Loucy (cell line): ENCODE data around the gene RDM1.

Experiments
- H2AFZ ChIP-seq: fragments of 200-600 bp; sonication (generic); 2 replicates; pipeline ENCODE4 v1.6.0; 2016; ENCODE audit warnings: antibody characterized with exemption, mild to moderate bottlenecking, low read length, moderate library complexity
- H3F3A ChIP-seq: fragments of 200-600 bp; 2 replicates; pipeline ENCODE4 v1.6.0; 2016; ENCODE audit warnings: antibody characterized with exemption, low read depth, mild to moderate bottlenecking
- H3K27me3 ChIP-seq: fragments of 200-600 bp; sonication (generic); 2 replicates; pipeline ENCODE4 v1.6.1; 2014; ENCODE audit warnings: low read length, mild to moderate bottlenecking; ENCODE audit not compliant: insufficient read depth, poor library complexity, severe bottlenecking
- H3K36me3 ChIP-seq: fragments of 200-600 bp; sonication (generic); 2 replicates; pipeline ENCODE4 v1.6.1; 2016; ENCODE audit warnings: low read length; ENCODE audit not compliant: insufficient read depth
- H3K4me1 ChIP-seq: fragments of 200-600 bp; sonication (generic); 2 replicates; pipeline ENCODE4 v1.5.1; 2014; ENCODE audit warnings: low read length, mild to moderate bottlenecking; ENCODE audit not compliant: insufficient read depth, poor library complexity, severe bottlenecking
- H3K4me2 ChIP-seq: fragments of 200-600 bp; sonication (generic); 2 replicates; pipeline ENCODE4 v1.6.0; 2014; ENCODE audit warnings: antibody characterized with exemption, low read length, low read depth, mild to moderate bottlenecking; ENCODE audit not compliant: poor library complexity, severe bottlenecking
- H3K4me3 ChIP-seq: fragments of 200-600 bp; sonication (generic); 2 replicates; pipeline ENCODE4 v1.5.1; 2014; ENCODE audit warnings: low read length, mild to moderate bottlenecking, mixed read lengths; ENCODE audit not compliant: poor library complexity, severe bottlenecking
- H3K79me2 ChIP-seq: fragments of 200-600 bp; sonication (generic); 2 replicates; pipeline ENCODE4 v1.6.1; 2014; ENCODE audit warnings: low read length; ENCODE audit not compliant: insufficient read depth
- H3K9ac ChIP-seq: fragments of 200-600 bp; sonication (generic); 2 replicates; pipeline ENCODE4 v1.6.0; 2014; ENCODE audit warnings: mild to moderate bottlenecking, low read depth, low read length, moderate library complexity; ENCODE audit not compliant: poor library complexity, severe bottlenecking
- H3K9me2 ChIP-seq: fragments of 200-600 bp; sonication (generic); replicated peaks from 2 replicates; pipeline ENCODE4 v1.6.1; 2016; ENCODE audit warnings: low read depth, low read length, mixed read lengths
- H3K9me3 ChIP-seq: fragments of 200-600 bp; sonication (generic); 2 replicates; pipeline ENCODE4 v1.6.1; 2014; ENCODE audit warnings: mild to moderate bottlenecking, antibody characterized with exemption, low read length, low read depth; ENCODE audit not compliant: insufficient read depth
- H4K20me1 ChIP-seq: fragments of 200-600 bp; sonication (generic); 2 replicates; pipeline ENCODE4 v1.6.0; 2014; ENCODE audit warnings: antibody characterized with exemption, low read length, mild to moderate bottlenecking; ENCODE audit not compliant: insufficient read depth, poor library complexity, severe bottlenecking
- CTCF ChIP-seq: fragments of 200-600 bp; sonication (generic); conservative IDR thresholded peaks from 2 replicates; pipeline ENCODE4 v1.5.1; 2014; ENCODE audit warnings: mild to moderate bottlenecking, antibody characterized with exemption, low read length
- EZH2phosphoT487 ChIP-seq: fragments of 200-600 bp; IDR thresholded peaks from 2 replicates; pipeline ENCODE4 v1.6.1; 2018; ENCODE audit warnings: antibody characterized with exemption, mild to moderate bottlenecking, moderate library complexity, borderline replicate concordance

The RDM1 gene

GRCh38 chr17:35936063-35936462, 5.5 kb upstream of the RDM1 start:
- Histone ChIP-seq H3K4me1 (peaks cover 3% of the 10 kb centered on the region), H3K4me3 (no peak overlapping the region), H3K4me2 (no peak overlapping the region), H2AFZ (peak overlapping the region; percentile 28; the same call in 1 of the 2 replicates), H3F3A (no peaks in the 10 kb centered on the region), H3K36me3 (no peaks in the 10 kb centered on the region), H3K79me2 (no peaks in the 10 kb centered on the region), H4K20me1 (no peaks in the 10 kb centered on the region), H3K27me3 (no peaks in the 10 kb centered on the region), H3K9me2 (no peaks in the 10 kb centered on the region), H3K9ac (no peak overlapping the region), H3K9me3 (no peaks in the 10 kb centered on the region)
- TF ChIP-seq EZH2phosphoT487 (no peak), CTCF (no peak)

- no peaks in the 10 kb centered on the region for H3K36me3 ChIP-seq
- H2AFZ ChIP-seq, result no peak overlapping the region
- TF ChIP-seq CTCF, result no peak
- TF ChIP-seq EZH2phosphoT487, result no peak
- H3K9ac ChIP-seq, result no peak overlapping the region
- peaks cover 8% of the 10 kb centered on the region for H3K79me2 ChIP-seq
- H3K4me1 ChIP-seq, result peaks cover 12% of the 10 kb centered on the region
- H3F3A ChIP-seq, result no peaks in the 10 kb centered on the region
- H3K4me3 ChIP-seq, result no peak overlapping the region
- no peaks in the 10 kb centered on the region for H3K9me2 ChIP-seq
- H3K27me3 ChIP-seq, result no peaks in the 10 kb centered on the region
- H4K20me1 ChIP-seq, result no peaks in the 10 kb centered on the region
- H3K9me3 ChIP-seq, result no peaks in the 10 kb centered on the region
- H3K4me2 ChIP-seq, result no peak overlapping the region
Observed at GRCh38 chr17:35934760-35935159, 4.2 kb upstream of the RDM1 start.

DNA sequence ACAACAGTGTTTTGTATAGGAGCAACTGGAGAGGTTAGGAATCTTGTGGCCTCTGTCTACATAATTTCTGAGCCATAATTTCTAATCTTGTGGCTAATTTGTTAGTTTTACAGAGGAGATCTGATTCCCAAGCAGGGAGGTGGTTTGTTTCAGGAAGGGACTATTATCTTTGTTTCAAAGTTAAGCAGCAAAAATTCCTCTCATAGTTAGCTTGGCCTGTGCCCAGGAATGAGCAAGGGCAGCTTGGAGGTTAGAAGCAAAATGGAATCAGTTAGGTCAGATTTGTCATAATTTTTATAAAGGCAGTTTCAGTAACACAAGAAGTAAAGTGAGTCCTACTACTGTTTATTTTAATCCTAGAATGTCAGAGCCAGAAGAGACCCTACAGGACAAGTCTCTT, 2.0 kb upstream of the RDM1 start:
- Histone ChIP-seq H3F3A (no peaks in the 10 kb centered on the region), H3K36me3 (no peaks in the 10 kb centered on the region), H2AFZ (peak overlapping the region; percentile 44), H3K9ac (no peak overlapping the region), H3K79me2 (peaks cover 16% of the 10 kb centered on the region), H3K9me3 (no peaks in the 10 kb centered on the region), H4K20me1 (no peaks in the 10 kb centered on the region), H3K4me2 (no peak overlapping the region), H3K9me2 (no peaks in the 10 kb centered on the region), H3K27me3 (no peaks in the 10 kb centered on the region), H3K4me1 (peaks cover 16% of the 10 kb centered on the region), H3K4me3 (no peak overlapping the region)
- TF ChIP-seq EZH2phosphoT487 (no peak), CTCF (no peak)
